ENCODE data around the gene SPOCK1.
"Not testable (repeated sequence)": the region's sequence is repeated elsewhere in the genome, so short reads cannot be mapped to it uniquely, and the experiment has no call there.

Gene SPOCK1

GRCh38 chr5:137498736-137499505 lies at the start of gene SPOCK1:
Gene SPOCK1 (minus strand): TSS chr5:137499326.
- peak in 1 of 2 experiments; percentile 86 for DNase-seq

- DNase-seq = no peak
These were observed 46.8 kb upstream of the SPOCK1 start for GRCh38 chr5:137545956-137546355.

GRCh38 chr5:137535449-137535848 lies 36.3 kb upstream of the SPOCK1 start:
- DNase-seq = not testable (repeated sequence)

GRCh38 chr5:137533963-137534362 lies 34.8 kb upstream of the SPOCK1 start:
- no peak for DNase-seq

- DNase-seq = no peak
These were observed 32.1 kb upstream of the SPOCK1 start for GRCh38 chr5:137531266-137531665.

GRCh38 chr5:137521246-137521645 lies 22.1 kb upstream of the SPOCK1 start:
- no peak for DNase-seq

- no peak for DNase-seq
These were observed 17.8 kb upstream of the SPOCK1 start for GRCh38 chr5:137516961-137517360.

GRCh38 chr5:137516251-137516797 lies 17.2 kb upstream of the SPOCK1 start:
- DNase-seq = no peak

GRCh38 chr5:137515238-137515637 lies 16.1 kb upstream of the SPOCK1 start:
- no peak for DNase-seq

- no peak for DNase-seq
These were observed 11.5 kb upstream of the SPOCK1 start for GRCh38 chr5:137510671-137511070.

- DNase-seq = no peak
These were observed 8.0 kb upstream of the SPOCK1 start for GRCh38 chr5:137507150-137507549.

GRCh38 chr5:137506296-137506695 lies 7.2 kb upstream of the SPOCK1 start:
- no peak for DNase-seq

GRCh38 chr5:137504916-137505315 lies 5.8 kb upstream of the SPOCK1 start:
- DNase-seq = no peak

- no peak for DNase-seq
These were observed 4.3 kb upstream of the SPOCK1 start for GRCh38 chr5:137503456-137503855.

- no peak for DNase-seq
These were observed 3.5 kb upstream of the SPOCK1 start for GRCh38 chr5:137502632-137503031.

- DNase-seq = no peak
These were observed 2.8 kb upstream of the SPOCK1 start for GRCh38 chr5:137501846-137502406.

GRCh38 chr5:137501226-137501625 lies 2.1 kb upstream of the SPOCK1 start:
- DNase-seq = no peak

- DNase-seq = no peak
These were observed 1.6 kb upstream of the SPOCK1 start for GRCh38 chr5:137500615-137501225.

GRCh38 chr5:137499506-137499847 lies 351 bp upstream of the SPOCK1 start:
- DNase-seq = not testable (repeated sequence)

- no peak for DNase-seq
These were observed 808 bp downstream of the SPOCK1 start for GRCh38 chr5:137498301-137498735.

- DNase-seq = peak in 1 of 2 experiments; percentile 21
These were observed 1.5 kb downstream of the SPOCK1 start for GRCh38 chr5:137497396-137498290.

- no peak for DNase-seq
These were observed 2.2 kb downstream of the SPOCK1 start for GRCh38 chr5:137496919-137497318.

- DNase-seq = no peak
These were observed 6.8 kb downstream of the SPOCK1 start for GRCh38 chr5:137492331-137492730.
